Fibroblast of lung (primary cell): ENCODE measurements around the gene CHTOP.

ENCODE experiments used
- EZH2 ChIP-seq: IDR thresholded peaks from 2 replicates; pipeline ENCODE4 v1.5.1; 2012; ENCODE audit warnings: low read length, control low read depth, mild to moderate bottlenecking; ENCODE audit errors: missing control alignments
- TF ChIP-seq, protein P1 (sequence below), 2 donors: IDR thresholded peaks in 1 of 2; conservative IDR thresholded peaks in 1 of 2; 1 replicate in 1 of 2; 2 replicates in 1 of 2; pipeline ENCODE4 v1.5.1; 2011 to 2012; ENCODE audit warnings: low read length in 2 of 2, control low read depth in 1 of 2, inconsistent platforms in 1 of 2, low read depth in 1 of 2, mild to moderate bottlenecking in 1 of 2

DNA sequence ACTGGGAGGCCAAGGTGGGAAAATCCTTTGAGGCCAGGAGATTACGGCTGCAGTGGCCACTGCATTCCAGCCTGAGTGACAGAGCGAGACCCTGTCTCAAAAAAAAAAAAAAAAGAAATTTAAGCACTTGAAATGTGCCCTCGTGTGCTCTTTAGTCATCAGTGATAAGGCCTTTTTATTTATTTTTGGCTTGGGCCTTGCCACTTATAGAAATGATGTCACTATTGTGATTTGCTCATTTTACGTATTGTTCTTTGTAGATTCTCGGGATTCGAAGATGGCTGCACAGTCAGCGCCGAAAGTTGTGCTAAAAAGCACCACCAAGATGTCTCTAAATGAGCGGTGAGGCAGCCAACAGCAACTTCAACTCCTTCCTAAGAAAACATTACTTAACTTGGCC lies 2.4 kb downstream of the CHTOP start:
- TF ChIP-seq, protein P1, sequence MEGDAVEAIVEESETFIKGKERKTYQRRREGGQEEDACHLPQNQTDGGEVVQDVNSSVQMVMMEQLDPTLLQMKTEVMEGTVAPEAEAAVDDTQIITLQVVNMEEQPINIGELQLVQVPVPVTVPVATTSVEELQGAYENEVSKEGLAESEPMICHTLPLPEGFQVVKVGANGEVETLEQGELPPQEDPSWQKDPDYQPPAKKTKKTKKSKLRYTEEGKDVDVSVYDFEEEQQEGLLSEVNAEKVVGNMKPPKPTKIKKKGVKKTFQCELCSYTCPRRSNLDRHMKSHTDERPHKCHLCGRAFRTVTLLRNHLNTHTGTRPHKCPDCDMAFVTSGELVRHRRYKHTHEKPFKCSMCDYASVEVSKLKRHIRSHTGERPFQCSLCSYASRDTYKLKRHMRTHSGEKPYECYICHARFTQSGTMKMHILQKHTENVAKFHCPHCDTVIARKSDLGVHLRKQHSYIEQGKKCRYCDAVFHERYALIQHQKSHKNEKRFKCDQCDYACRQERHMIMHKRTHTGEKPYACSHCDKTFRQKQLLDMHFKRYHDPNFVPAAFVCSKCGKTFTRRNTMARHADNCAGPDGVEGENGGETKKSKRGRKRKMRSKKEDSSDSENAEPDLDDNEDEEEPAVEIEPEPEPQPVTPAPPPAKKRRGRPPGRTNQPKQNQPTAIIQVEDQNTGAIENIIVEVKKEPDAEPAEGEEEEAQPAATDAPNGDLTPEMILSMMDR (conservative IDR thresholded peaks at IDR 0.05 in 1 of 2, IDR thresholded peaks at IDR 0.05 in 1 of 2; ENCODE audit: low read depth in 1 of 2, low read length in 2 of 2) = no peak
- TF ChIP-seq EZH2 = no peak
